Panc1 (cell line): Measurements from ENCODE around the gene COA7. TPM values are rescaled to one million over a fixed set of nuclear protein-coding genes. Genes with fewer than 3 reads are reported as not detected.

Source experiments
- ATAC-seq: fragments of 200-7000 bp; cut with Tn5 transposase; 2 replicates; pipeline ENCODE4 v1.9.1; 2020; ENCODE audit warnings: mild to moderate bottlenecking, moderate library complexity
- BruUV-seq: library from RNA; stranded (reverse); fragments of 400-500 nt; replicated peaks from 2 replicates; lab custom pipeline; 2021; lab: Mats Ljungman, UMichigan
- CTCF ChIA-PET: fragments of 300-600 bp; sonication (Branson Sonifier 250); formaldehyde crosslinking; loops from one replicate; lab custom pipeline; 2022; ENCODE audit warnings: antibody characterized with exemption; lab: Charles Lee
- POLR2A ChIA-PET: fragments of 300-600 bp; sonication (Branson Sonifier 250); formaldehyde crosslinking; loops from one replicate; lab custom pipeline; 2022; ENCODE audit warnings: antibody characterized with exemption; lab: Charles Lee
- DNase-seq: peaks from one replicate; pipeline ENCODE4 v3.0.0-alpha.2; 2010; ENCODE audit warnings: low read depth, low spot score
- H3K27ac ChIP-seq: 2 replicates; pipeline ENCODE4 v1.5.1; 2011; ENCODE audit warnings: mild to moderate bottlenecking, low read length, inconsistent platforms
- H3K27me3 ChIP-seq: fragments of 200-500 bp; sonication (Bioruptor generic); 2 replicates; pipeline ENCODE4 v1.6.0; 2014; ENCODE audit warnings: low read length, inconsistent platforms; ENCODE audit not compliant: control insufficient read depth, insufficient read depth
- H3K36me3 ChIP-seq: fragments of 200-500 bp; sonication (Bioruptor generic); 2 replicates; pipeline ENCODE4 v1.5.1; 2014; ENCODE audit warnings: inconsistent platforms, mild to moderate bottlenecking, low read length, moderate library complexity; ENCODE audit not compliant: control insufficient read depth, insufficient read depth
- H3K4me1 ChIP-seq: 2 replicates; pipeline ENCODE4 v1.5.1; 2011; ENCODE audit warnings: inconsistent platforms, mild to moderate bottlenecking, low read length, moderate library complexity; ENCODE audit not compliant: control insufficient read depth, insufficient read depth
- H3K4me3 ChIP-seq, 2 experiments: 2 replicates each; pipeline ENCODE4 v1.5.1; 2011 to 2012; ENCODE audit warnings: low read depth in 2 of 2, low read length in 2 of 2, mild to moderate bottlenecking in 2 of 2, inconsistent platforms in 1 of 2, moderate library complexity in 1 of 2
- H3K9me3 ChIP-seq: fragments of 200-500 bp; sonication (Bioruptor generic); 2 replicates; pipeline ENCODE4 v1.5.1; 2014; ENCODE audit warnings: low read depth, mild to moderate bottlenecking, inconsistent platforms, low read length, moderate library complexity; ENCODE audit not compliant: control insufficient read depth, insufficient read depth
- CTCF ChIP-seq: fragments of 450-650 bp; IDR thresholded peaks from 2 replicates; pipeline ENCODE4 v1.5.1; 2017; ENCODE audit warnings: mild to moderate bottlenecking
- POLR2AphosphoS5 ChIP-seq: IDR thresholded peaks from 2 replicates; pipeline ENCODE4 v1.6.1; 2012; ENCODE audit warnings: mild to moderate bottlenecking, low read depth, low read length, moderate library complexity
- SIN3A ChIP-seq: IDR thresholded peaks from 2 replicates; pipeline ENCODE4 v1.6.1; 2012; ENCODE audit warnings: low read depth, mild to moderate bottlenecking, low read length, moderate library complexity, borderline replicate concordance; ENCODE audit not compliant: insufficient read depth
- TCF7L2 ChIP-seq: IDR thresholded peaks from 2 replicates; pipeline ENCODE4 v1.6.1; 2011; ENCODE audit warnings: mild to moderate bottlenecking, low read depth, low read length, inconsistent platforms
- in situ Hi-C: cut with HindIII; loops from 2 replicates; pipeline ENCODE4 v1.10.0; 2016; ENCODE audit warnings: low sequenced_read_pairs, low pct_unique_long_range_greater_than_20kb
- intact Hi-C: fragments of 100-400 bp; cut with micrococcal nuclease; formaldehyde crosslinking; loops from one replicate; pipeline ENCODE4 v1.10.0; 2022; ENCODE audit not compliant: unreplicated experiment
- total RNA-seq: library from RNA; stranded (reverse); gene quantifications from one replicate; pipeline ENCODE4 v1.2.1, GENCODE V29; 2021; ENCODE audit not compliant: unreplicated experiment
- TF ChIP-seq, protein P1 (sequence below), 2 experiments: IDR thresholded peaks; 2 replicates each; pipeline ENCODE4 v1.6.1; 2011 to 2012; ENCODE audit warnings: low read depth in 2 of 2, control low read depth in 1 of 2, low read length in 1 of 2, mild to moderate bottlenecking in 1 of 2, moderate library complexity in 1 of 2; ENCODE audit not compliant: insufficient read depth in 1 of 2

COA7 gene
- total RNA-seq, 1 experiment from 2014 or later = 44.9 TPM

DNA sequence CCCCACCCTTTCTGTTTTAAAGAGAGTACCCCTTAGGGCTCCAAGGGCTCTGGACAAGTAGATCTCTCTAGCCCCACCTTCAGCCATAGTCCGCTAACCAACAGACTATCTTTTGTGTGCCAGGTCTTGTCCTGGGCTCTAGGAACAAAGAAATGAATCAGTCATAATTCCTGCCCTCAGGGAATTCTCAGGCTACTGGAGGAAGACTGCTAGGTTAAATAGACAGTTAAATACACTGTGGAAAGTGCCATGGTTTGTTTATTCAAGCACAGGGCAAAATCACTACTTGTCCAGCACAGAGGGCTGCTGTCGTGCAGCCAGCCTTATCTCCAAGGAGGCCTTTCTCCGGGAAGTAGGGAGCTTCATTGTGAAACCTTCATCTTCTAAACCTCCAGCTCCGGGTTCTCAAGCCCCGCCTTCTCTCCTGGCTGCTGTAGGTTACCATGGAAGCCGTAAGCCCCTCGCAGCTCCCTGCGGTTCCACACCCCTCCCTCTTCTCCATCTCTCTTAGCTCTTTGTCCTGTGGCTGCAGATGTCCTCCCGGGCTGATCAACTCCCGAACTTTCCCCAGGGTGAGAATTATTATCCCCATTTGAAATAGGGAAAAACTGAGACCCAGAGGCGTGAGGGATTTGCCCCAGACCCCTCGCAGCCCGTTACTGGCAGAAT, 35.4 kb downstream of the COA7 start:
- Histone ChIP-seq H3K4me3 (peak overlapping the region; percentile 5 to 38; a peak in 3 of 4 replicates), H3K4me1 (peaks cover 17% of the 10 kb centered on the region; the same call in 1 of the 2 replicates), H3K9me3 (no peaks in the 10 kb centered on the region), H3K36me3 (no peaks in the 10 kb centered on the region), H3K27ac (peak overlapping the region; percentile 64), H3K27me3 (no peaks in the 10 kb centered on the region)
- intact Hi-C loops (loop anchor here (10.0 kb wide), 2 partner anchors 88 to 238 kb away; no protein-coding TSS in a partner anchor), in situ Hi-C loops (no loop called here)
- DNase-seq (no peak), ATAC-seq (peak; percentile 87)
- ChIA-PET POLR2A (interaction anchor here (0.6 kb wide), 2 partner anchors 110 to 507 kb away, joined by 3 to 12 read pairs; partner anchors contain the start of gene TUT4), CTCF (no interaction called here)
- BruUV-seq = no TSS peak
- TF ChIP-seq TCF7L2 (no peak), CTCF (no peak; the same call in 1 of the 2 replicates), SIN3A (no peak), POLR2AphosphoS5 (no peak)
- TF ChIP-seq, protein P1, sequence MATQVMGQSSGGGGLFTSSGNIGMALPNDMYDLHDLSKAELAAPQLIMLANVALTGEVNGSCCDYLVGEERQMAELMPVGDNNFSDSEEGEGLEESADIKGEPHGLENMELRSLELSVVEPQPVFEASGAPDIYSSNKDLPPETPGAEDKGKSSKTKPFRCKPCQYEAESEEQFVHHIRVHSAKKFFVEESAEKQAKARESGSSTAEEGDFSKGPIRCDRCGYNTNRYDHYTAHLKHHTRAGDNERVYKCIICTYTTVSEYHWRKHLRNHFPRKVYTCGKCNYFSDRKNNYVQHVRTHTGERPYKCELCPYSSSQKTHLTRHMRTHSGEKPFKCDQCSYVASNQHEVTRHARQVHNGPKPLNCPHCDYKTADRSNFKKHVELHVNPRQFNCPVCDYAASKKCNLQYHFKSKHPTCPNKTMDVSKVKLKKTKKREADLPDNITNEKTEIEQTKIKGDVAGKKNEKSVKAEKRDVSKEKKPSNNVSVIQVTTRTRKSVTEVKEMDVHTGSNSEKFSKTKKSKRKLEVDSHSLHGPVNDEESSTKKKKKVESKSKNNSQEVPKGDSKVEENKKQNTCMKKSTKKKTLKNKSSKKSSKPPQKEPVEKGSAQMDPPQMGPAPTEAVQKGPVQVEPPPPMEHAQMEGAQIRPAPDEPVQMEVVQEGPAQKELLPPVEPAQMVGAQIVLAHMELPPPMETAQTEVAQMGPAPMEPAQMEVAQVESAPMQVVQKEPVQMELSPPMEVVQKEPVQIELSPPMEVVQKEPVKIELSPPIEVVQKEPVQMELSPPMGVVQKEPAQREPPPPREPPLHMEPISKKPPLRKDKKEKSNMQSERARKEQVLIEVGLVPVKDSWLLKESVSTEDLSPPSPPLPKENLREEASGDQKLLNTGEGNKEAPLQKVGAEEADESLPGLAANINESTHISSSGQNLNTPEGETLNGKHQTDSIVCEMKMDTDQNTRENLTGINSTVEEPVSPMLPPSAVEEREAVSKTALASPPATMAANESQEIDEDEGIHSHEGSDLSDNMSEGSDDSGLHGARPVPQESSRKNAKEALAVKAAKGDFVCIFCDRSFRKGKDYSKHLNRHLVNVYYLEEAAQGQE (IDR thresholded peaks at IDR 0.05; ENCODE audit: insufficient read depth in 1 of 2, low read depth in 2 of 2, low read length in 1 of 2) = no peak

DNA sequence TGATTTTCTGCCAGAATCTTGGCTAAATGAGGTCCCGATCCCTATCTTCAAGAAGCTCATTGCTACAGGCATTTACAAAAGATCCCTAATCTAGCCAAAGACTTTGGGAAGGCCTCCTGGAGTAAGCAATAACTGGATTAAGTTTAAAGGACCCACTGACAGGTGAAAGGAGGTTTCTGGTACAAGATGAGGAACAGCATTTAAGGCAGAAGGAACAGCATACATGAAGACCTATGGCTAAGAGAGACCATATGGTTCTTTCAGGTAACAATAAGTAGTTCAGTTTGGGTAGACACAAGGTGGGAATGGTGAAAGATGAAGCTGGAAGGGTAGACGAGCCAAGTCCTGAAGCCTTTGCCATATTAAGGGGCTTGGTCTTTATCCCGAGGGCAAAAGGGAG, 37.3 kb downstream of the COA7 start:
- TF ChIP-seq CTCF (no peak), TCF7L2 (no peak), SIN3A (no peak), POLR2AphosphoS5 (no peak)
- intact Hi-C loops = loop anchor here (10.0 kb wide), 2 partner anchors 86 to 236 kb away; no protein-coding TSS in a partner anchor
- H3K4me1 ChIP-seq = peaks cover 17% of the 10 kb centered on the region; the same call in 1 of the 2 replicates
- DNase-seq (no peak), ATAC-seq (no peak)
- H3K9me3 ChIP-seq = no peaks in the 10 kb centered on the region
- in situ Hi-C loops = no loop called here
- H3K27ac ChIP-seq = no peak overlapping the region; the same call in 1 of the 2 replicates
- H3K4me3 ChIP-seq = no peak overlapping the region
- no TSS peak for BruUV-seq
- no peaks in the 10 kb centered on the region for H3K27me3 ChIP-seq
- H3K36me3 ChIP-seq = no peaks in the 10 kb centered on the region
- POLR2A ChIA-PET = no interaction called here
- CTCF ChIA-PET = interaction anchor here (0.7 kb wide), 1 partner anchor 14 kb away, joined by 3 read pairs; no protein-coding TSS in a partner anchor
